Measurements from ENCODE around the gene TNFRSF21.

DNA sequence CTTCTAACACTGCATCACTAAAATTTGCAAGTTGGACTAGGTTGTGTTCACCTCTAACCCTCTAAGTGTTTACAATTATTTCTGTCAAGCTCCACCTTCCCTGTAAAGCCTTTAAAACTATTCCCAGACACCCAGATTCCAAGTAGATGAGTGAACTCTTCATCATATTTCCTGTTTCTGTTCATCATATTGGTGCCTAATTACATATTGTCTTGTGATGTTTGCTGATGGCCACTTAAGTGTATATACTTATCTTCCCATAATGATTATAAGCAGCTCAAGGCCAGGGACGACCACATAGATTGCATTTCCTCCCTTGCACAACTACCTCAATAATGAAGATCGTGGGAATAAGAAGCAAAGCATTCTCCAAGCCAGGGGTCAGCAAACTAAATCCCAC lies 16.8 kb downstream of the TNFRSF21 start:
- TF ChIP-seq CTCF (IDR thresholded peaks at IDR 0.05; ENCODE audit: low read length) (no peak), EZH2 (optimal IDR thresholded peaks at IDR 0.05; ENCODE audit: low read depth, low read length) (no peak)
